Muscle layer of colon (tissue), 2 donors: ENCODE data around the gene VWCE.

ENCODE experiments used
- H3K27ac ChIP-seq: one replicate; pipeline ENCODE4 v1.7.0; 2013; ENCODE audit warnings: low read depth, mild to moderate bottlenecking, low read length, moderate library complexity
- H3K27me3 ChIP-seq, 2 donors: one replicate each; pipeline ENCODE4 v1.7.0; 2013; ENCODE audit warnings: low read length in 2 of 2, mild to moderate bottlenecking in 2 of 2; ENCODE audit not compliant: insufficient read depth in 2 of 2, control insufficient read depth in 1 of 2
- H3K36me3 ChIP-seq: one replicate; pipeline ENCODE4 v1.7.0; 2013; ENCODE audit warnings: mild to moderate bottlenecking, low read length; ENCODE audit not compliant: insufficient read depth
- H3K4me1 ChIP-seq: one replicate; pipeline ENCODE4 v1.7.0; 2013; ENCODE audit warnings: mild to moderate bottlenecking, low read length; ENCODE audit not compliant: insufficient read depth
- H3K4me3 ChIP-seq, 2 donors: one replicate each; pipeline ENCODE4 v1.7.0; 2013; ENCODE audit warnings: low read length in 2 of 2, low read depth in 1 of 2, mild to moderate bottlenecking in 1 of 2, moderate library complexity in 1 of 2
- H3K9ac ChIP-seq: one replicate; pipeline ENCODE4 v1.7.0; 2013; ENCODE audit warnings: low read length
- H3K9me3 ChIP-seq: one replicate; pipeline ENCODE4 v1.7.0; 2013; ENCODE audit warnings: mild to moderate bottlenecking, low read length
- donor health status: abdominal sarcoma.
- donor health status: Adenocarcinoma of cecum.

VWCE gene

DNA sequence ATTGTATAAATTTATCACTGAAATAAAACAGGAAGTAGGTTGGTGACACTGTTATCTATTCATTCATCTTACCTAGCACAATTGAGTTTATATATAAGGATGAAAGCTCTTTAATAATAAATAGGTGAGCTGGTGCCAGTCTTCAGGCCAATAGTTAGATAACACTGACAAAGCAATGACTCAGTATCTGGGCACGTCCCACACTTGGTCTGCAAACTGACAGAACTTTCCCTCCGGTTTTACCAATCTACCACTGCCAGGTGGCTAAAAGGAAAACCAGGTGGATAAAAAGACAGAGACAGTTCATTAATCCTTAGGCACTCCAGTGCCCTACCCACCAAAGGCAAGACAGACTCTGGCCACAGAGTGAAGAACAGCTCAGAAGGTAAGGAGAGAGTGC is 20.1 kb upstream of the VWCE start:
- Histone ChIP-seq H3K9ac (no peak overlapping the region), H3K9me3 (no peaks in the 10 kb centered on the region), H3K4me1 (no peaks in the 10 kb centered on the region), H3K27ac (no peak overlapping the region), H3K27me3 (no peaks in the 10 kb centered on the region), H3K36me3 (peaks cover 79% of the 10 kb centered on the region), H3K4me3 (no peak overlapping the region)

- Histone ChIP-seq H3K4me3 (no peak overlapping the region), H3K27me3 (no peaks in the 10 kb centered on the region), H3K9ac (no peak overlapping the region), H3K36me3 (peaks cover 94% of the 10 kb centered on the region), H3K9me3 (no peaks in the 10 kb centered on the region), H3K4me1 (no peaks in the 10 kb centered on the region), H3K27ac (no peak overlapping the region)
Observed at GRCh38 chr11:61310749-61311148, 15.6 kb upstream of the VWCE start.

- Histone ChIP-seq H3K27ac (no peak overlapping the region), H3K36me3 (peaks cover 99% of the 10 kb centered on the region), H3K27me3 (no peaks in the 10 kb centered on the region), H3K9me3 (no peaks in the 10 kb centered on the region), H3K4me1 (no peaks in the 10 kb centered on the region), H3K4me3 (no peak overlapping the region), H3K9ac (no peak overlapping the region)
Observed at GRCh38 chr11:61309739-61310138, 14.6 kb upstream of the VWCE start.

DNA sequence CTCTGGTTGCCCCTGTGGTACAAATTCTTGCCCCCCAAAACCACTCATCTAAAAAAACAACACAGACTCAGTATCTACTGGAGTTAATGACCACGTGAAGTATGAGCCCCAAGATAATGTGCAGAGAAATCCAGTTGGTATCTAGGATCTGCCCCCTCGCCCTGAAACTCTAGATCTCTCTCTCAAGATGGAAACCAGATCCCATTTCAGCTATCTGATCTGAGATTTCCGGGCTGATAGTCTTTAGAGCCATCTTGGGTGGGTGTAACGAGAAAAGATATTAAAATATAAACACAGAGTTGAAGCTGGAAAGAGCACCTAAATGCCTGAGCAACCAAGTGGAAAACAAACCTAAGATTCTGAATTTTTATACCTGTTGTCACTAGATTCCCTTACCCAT is 14.0 kb upstream of the VWCE start:
- no peak overlapping the region for H3K27ac ChIP-seq
- peaks cover 96% of the 10 kb centered on the region for H3K36me3 ChIP-seq
- no peak overlapping the region for H3K4me3 ChIP-seq
- H3K9ac ChIP-seq = no peak overlapping the region
- no peaks in the 10 kb centered on the region for H3K4me1 ChIP-seq
- H3K27me3 ChIP-seq = no peaks in the 10 kb centered on the region
- no peaks in the 10 kb centered on the region for H3K9me3 ChIP-seq

GRCh38 chr11:61307354-61307753 is 12.2 kb upstream of the VWCE start:
- no peak overlapping the region for H3K9ac ChIP-seq
- H3K9me3 ChIP-seq = no peaks in the 10 kb centered on the region
- no peaks in the 10 kb centered on the region for H3K4me1 ChIP-seq
- no peaks in the 10 kb centered on the region for H3K27me3 ChIP-seq
- no peak overlapping the region for H3K27ac ChIP-seq
- no peak overlapping the region for H3K4me3 ChIP-seq
- peaks cover 94% of the 10 kb centered on the region for H3K36me3 ChIP-seq

DNA sequence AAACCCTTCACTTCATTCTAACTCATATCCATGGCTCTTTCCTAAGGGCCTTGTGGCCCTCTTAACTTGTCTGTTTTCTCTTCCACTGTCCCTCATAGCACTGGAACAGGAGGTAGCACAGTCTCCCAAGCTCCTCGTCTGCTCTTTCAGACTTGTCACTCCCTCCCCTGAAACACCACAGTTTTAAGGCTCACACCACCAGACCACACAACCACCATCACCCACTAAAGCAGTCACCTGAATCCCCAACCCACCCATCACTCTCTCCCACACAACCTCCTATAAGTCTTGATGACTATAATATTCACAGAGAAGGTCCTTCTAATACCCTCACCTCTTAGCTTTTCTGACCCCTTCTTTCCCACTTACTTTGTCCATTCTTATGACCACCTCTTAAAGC is 11.1 kb upstream of the VWCE start:
- Histone ChIP-seq H3K4me3 (no peak overlapping the region), H3K9ac (no peak overlapping the region), H3K27me3 (no peaks in the 10 kb centered on the region), H3K9me3 (no peaks in the 10 kb centered on the region), H3K4me1 (no peaks in the 10 kb centered on the region), H3K27ac (no peak overlapping the region), H3K36me3 (peaks cover 94% of the 10 kb centered on the region)

DNA sequence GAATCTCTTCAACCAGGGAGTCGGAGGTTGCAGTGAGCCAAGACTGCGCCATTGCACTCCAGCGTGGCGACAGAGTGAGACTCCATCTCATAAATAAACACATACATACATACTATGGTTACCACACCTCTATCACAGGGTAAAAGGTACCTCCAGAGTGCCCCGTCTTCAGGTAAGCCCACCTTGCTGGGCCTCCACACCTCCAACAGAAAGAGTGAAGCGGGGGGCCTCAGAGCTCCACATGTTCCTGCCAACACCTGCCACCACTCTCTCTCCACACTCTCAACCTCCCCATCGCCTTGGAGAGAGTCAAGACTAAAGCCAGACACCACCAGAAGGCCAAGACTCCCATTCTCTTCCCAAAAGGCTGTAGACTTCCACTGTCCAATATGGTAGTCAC is 10.3 kb upstream of the VWCE start:
- Histone ChIP-seq H3K4me1 (no peaks in the 10 kb centered on the region), H3K36me3 (peaks cover 94% of the 10 kb centered on the region), H3K27ac (no peak overlapping the region), H3K9me3 (no peaks in the 10 kb centered on the region), H3K27me3 (no peaks in the 10 kb centered on the region), H3K4me3 (no peak overlapping the region), H3K9ac (no peak overlapping the region)

DNA sequence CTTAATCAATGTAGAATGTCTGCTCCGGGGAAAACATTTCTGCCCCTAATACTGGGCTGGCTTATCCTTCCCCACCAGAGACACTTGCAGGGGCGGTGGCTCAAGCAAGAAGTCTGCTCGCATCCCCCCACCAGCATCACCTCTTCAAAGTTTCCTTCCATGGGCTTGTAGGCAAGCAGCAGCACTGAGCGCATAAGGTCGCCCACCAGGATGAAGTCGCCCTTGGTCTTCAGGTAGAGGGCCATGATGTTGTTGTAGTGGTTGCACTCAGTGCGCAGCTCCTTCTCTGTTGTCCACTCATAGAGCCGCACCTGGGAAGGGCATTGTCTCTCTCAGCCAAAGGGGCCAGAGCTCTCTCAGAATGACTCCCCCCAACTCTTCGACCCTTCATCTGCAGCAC is 8.6 kb upstream of the VWCE start:
- Histone ChIP-seq H3K27ac (no peak overlapping the region), H3K4me3 (no peak overlapping the region), H3K36me3 (peaks cover 94% of the 10 kb centered on the region), H3K27me3 (no peaks in the 10 kb centered on the region), H3K4me1 (peaks cover 1% of the 10 kb centered on the region), H3K9me3 (no peaks in the 10 kb centered on the region), H3K9ac (no peak overlapping the region)

GRCh38 chr11:61302550-61302949 is 7.4 kb upstream of the VWCE start:
- peaks cover 86% of the 10 kb centered on the region for H3K36me3 ChIP-seq
- H3K4me3 ChIP-seq = no peak overlapping the region
- no peak overlapping the region for H3K9ac ChIP-seq
- H3K9me3 ChIP-seq = no peaks in the 10 kb centered on the region
- no peaks in the 10 kb centered on the region for H3K27me3 ChIP-seq
- no peak overlapping the region for H3K27ac ChIP-seq
- peaks cover 7% of the 10 kb centered on the region for H3K4me1 ChIP-seq

GRCh38 chr11:61298663-61299244 is 3.6 kb upstream of the VWCE start:
- Histone ChIP-seq H3K9me3 (no peaks in the 10 kb centered on the region), H3K27me3 (peaks cover 0 to 16% of the 10 kb centered on the region in 2 donors), H3K4me3 (no peak overlapping the region), H3K36me3 (peaks cover 51% of the 10 kb centered on the region), H3K4me1 (peaks cover 20% of the 10 kb centered on the region), H3K9ac (no peak overlapping the region), H3K27ac (no peak overlapping the region)

DNA sequence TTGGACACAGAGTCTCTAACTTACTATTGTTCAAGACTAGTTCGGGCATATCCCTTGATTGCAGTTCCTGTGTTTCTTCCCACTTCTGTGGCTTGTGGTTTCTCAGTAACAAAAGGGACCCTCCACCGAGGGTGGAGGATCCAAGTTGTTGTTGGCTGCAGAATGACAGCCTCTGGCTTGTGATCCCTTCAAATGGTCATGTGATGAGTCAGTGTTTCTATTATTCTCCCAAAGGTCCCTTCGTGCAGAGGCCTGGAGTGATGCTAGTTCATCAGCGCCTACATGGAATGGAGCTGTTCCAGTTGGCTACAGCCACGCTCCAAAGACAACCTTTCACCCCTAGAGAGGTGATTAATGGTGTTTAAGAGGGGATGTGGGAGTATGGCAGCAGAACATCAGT is 2.6 kb upstream of the VWCE start:
- H3K4me3 ChIP-seq = no peak overlapping the region
- peaks cover 0 to 17% of the 10 kb centered on the region in 2 donors for H3K27me3 ChIP-seq
- H3K4me1 ChIP-seq = peaks cover 23% of the 10 kb centered on the region
- H3K36me3 ChIP-seq = peaks cover 43% of the 10 kb centered on the region
- H3K9ac ChIP-seq = no peak overlapping the region
- no peaks in the 10 kb centered on the region for H3K9me3 ChIP-seq
- H3K27ac ChIP-seq = peak overlapping the region; percentile 16

DNA sequence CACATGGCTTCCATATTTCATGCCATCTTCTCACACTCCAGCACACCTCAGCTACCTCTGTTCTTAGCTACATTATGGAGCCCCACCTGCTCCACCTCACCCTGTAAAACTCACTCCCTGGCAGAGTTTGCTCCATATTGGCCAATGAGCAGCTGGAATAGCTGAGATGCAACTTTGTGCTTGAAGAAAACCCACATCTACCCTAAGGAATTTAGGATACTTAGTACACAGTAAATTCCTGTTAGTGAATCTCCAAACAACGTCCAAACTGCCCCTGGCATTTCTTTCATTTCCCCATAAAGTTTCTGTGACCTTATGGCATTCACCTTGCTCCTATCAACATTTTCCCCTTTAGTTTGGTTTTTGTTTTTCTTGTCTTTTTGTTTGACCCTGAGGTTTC is 2.2 kb upstream of the VWCE start:
- Histone ChIP-seq H3K36me3 (peaks cover 39% of the 10 kb centered on the region), H3K9me3 (no peaks in the 10 kb centered on the region), H3K4me3 (no peak overlapping the region), H3K4me1 (peaks cover 23% of the 10 kb centered on the region), H3K27me3 (peaks cover 0 to 21% of the 10 kb centered on the region in 2 donors), H3K27ac (peak overlapping the region; percentile 16), H3K9ac (no peak overlapping the region)
